Activated CD8-positive, alpha-beta memory T cell treated with anti-CD3 and anti-CD28 coated beads for 36 hours (primary cell): ENCODE data around the gene RASAL1. TPM values are rescaled to one million over a fixed set of nuclear protein-coding genes. Genes with fewer than 3 reads are reported as not detected.

Source experiments
- CTCF ChIA-PET: fragments of 350-600 bp; sonication (Branson Sonifier 250); formaldehyde crosslinking; loops from one replicate; lab custom pipeline; 2021; ENCODE audit warnings: antibody characterized with exemption; lab: Charles Lee
- POLR2A ChIA-PET: fragments of 350-600 bp; sonication (Branson Sonifier 250); formaldehyde crosslinking; loops from one replicate; lab custom pipeline; 2021; ENCODE audit warnings: antibody characterized with exemption; lab: Charles Lee
- total RNA-seq, 2 experiments: library from RNA; stranded (reverse); gene quantifications; one replicate each; pipeline ENCODE4 v1.2.3, GENCODE V29; 2021

Gene RASAL1
- total RNA-seq, 2 experiments from 2014 or later: 0.19 TPM

DNA sequence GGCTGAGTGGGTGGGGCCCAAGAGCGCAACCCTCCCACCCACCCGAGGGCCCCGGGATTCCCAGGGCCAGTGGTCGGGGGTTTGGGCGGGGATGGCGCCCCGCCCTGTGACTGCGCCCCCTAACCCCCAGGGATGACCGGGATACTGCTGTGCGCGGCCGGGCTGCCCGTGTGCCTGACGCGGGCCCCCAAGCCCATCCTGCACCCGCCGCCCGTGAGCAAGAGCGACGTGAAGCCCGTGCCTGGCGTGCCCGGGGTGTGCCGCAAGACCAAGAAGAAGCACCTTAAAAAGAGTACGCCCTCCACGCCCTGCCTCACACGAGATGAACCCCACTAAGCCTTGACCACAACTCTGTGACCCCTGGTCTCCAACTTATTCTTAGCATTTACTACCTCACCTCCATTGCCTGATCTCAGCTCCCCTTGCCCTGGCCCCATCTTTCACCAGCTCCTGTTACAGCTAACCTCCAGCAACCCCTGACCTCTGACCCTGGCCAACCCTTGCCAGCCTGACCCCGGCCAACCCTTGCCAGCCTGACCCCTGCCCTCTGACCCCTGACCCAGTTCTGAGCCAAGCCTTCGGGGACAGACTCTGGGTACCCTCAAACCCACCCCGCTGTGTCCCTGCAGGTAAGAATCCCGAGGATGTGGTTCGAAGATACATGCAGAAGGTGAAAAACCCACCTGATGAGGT is 42.0 kb downstream of the RASAL1 start:
- POLR2A ChIA-PET: no interaction called here
- CTCF ChIA-PET: no interaction called here

DNA sequence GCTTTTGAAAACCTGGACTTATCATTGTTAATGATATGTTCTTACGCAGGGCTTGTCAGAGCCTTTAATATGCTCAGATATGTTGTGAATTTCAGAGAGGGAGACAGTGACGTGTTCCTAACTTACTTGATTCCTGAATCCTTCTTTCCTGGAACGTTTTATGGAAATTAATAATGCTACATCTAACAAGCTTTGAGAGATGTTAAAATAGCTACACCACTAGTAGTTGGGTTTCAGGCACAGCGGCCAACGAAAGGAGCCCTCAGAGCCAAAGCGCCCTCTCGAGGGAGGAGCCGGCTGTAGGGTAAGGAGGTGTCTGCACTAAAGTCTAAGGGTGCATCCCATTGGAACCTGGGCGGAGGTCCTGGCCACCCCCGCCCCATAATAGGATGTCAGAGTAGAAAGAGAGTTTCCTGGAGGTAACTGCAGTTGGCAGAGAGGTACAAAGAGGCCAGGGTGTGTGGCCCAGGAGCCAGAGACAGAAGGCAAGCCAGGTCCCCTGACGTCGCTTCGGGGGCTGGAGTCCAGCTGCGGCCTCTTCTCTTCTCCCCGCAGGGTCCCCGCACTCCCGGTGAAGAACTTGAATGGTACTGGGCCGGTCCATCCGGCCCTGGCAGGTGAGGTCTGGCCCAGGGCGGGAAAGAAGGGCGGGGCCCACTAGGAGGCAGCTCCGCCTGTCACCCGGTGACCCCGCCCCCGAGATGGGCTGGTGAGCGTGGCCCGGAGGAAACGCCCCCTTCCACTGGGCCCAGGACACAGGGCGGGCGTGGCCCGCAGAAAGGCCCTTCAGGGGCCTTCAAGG is 42.8 kb downstream of the RASAL1 start:
- ChIA-PET POLR2A (no interaction called here), CTCF (interaction anchor here (0.8 kb wide), 1 partner anchor 26 kb away, joined by 3 read pairs; no protein-coding TSS in a partner anchor)

DNA sequence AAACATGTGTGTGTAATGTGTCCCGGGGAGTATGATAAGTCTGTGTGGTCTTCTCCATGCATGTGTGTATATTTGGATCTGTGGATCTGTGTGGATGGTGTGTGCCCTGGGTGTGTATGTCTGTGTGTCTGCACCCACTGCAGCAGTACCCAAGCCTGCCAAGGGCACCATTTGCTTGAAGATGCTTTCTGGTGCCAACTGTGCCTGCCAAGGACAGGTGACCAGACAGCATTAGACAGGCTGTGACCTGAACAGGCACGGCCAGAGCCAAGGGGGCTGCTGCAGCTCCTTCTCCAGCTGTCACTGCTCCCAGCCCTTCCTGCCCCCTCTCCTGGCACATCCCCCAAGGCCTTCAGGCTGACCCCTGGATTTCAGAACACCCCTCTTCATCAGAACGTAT is 44.1 kb downstream of the RASAL1 start:
- ChIA-PET POLR2A (no interaction called here), CTCF (interaction anchor here (1.0 kb wide), 1 partner anchor 13 kb away, joined by 3 read pairs; no protein-coding TSS in a partner anchor)

DNA sequence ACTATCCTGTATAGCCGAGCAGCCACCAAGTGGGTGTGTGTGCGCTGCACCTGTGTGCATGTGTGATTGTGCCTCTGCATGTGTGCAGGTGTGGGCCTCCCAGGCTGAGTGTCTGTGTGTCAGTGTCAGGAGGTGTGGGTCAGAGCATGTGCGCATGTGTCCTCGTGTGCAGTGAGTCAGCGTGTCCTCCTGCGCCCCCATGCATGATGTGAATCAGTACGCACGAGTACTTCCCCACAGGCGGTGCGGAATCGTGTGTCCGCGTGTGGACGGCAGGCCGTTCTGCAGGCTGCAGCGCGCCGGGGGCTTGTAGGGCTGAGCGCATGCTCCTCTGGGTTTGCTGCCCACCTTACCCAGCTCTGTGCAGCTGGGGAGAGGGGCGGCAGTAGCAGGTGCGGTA is 44.8 kb downstream of the RASAL1 start:
- CTCF ChIA-PET: interaction anchor here (1.1 to 1.3 kb wide), 2 partner anchors 8 to 42 kb away, joined by 4 to 6 read pairs; no protein-coding TSS in a partner anchor
- POLR2A ChIA-PET: no interaction called here

DNA sequence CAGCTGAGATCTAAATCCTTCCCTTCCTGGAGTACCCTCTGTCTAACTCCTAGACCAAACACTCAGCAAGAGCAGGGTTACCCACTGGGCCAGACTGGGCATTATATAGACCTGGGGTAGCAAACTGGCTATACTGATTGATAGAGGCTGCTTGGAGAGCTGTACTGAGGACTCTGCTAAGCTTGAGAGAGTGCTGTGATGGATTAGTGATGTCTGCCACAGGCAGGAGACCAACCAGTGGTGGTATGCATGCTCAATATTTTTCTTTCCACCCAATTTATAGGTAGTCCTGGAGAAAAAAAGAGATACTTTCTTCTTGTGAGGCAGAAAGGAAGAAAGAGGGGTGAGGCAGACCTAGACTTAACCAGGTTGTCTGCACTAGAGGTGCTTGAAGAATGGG is 45.7 kb downstream of the RASAL1 start:
- ChIA-PET CTCF (interaction anchor here (0.6 to 1.3 kb wide), 4 partner anchors 9 to 42 kb away, joined by 3 to 6 read pairs (median 4); no protein-coding TSS in a partner anchor), POLR2A (no interaction called here)

DNA sequence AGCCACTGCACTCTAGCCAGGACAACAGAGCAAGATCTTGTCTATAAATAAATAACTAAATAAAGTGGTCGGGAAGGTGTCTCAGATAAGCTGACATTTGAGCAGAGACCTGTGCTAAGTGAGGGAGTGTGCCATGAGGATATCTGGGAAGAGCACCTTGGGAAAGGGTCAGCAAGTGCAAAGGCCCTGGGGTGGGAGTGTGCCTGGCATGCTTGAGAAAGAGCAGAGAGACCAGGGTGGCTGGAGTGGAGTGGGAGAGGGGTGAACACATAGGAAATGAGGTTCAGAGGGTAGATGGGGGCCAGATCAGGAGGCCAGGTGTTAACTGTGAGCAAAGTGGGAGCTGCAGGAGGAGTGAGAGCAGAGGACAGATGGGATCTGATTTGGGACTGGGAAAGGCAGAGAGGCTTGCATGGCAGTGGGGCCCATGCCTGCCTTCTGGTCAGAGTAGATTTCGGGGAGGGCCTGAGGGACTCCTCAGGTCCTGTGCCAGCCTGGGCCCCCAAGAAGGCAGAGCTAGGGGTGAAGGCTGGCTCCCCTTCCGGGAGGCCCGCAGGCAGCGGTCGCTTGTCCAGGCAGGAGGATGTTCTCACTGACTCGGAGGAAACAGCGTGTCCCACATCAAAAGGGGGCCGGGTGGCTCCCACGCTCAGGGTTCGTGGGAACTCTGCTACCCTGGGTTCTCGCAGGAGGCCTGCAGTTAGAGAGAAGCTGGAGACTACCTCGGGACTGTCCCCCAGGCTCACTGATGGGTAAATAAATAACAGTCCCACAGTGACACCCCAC is 46.4 kb downstream of the RASAL1 start:
- CTCF ChIA-PET: interaction anchor here (0.6 to 2.1 kb wide), 5 partner anchors 9 to 192 kb away, joined by 3 to 7 read pairs (median 3); no protein-coding TSS in a partner anchor
- POLR2A ChIA-PET: interaction anchor here (0.6 kb wide), 1 partner anchor 20 kb away, joined by 3 read pairs; no protein-coding TSS in a partner anchor

DNA sequence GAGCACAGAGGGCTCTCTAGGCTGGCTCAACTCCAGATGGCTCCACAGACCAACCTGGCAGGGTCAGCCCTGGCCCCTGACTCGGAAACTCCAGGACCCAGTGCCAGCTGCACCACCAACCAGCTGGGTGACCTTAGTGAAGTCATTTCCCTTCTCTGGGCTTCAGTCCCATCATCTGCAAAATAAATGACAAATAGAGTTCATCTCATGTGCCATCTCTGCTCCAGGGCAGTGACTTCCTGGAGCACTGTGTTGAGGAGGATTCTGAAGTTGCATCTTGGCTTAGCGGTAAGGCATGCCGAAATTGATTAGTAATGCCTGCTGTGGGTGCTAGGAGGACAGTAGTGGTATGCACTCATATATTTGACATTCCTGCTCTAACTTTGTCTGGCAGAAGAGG is 47.5 kb downstream of the RASAL1 start:
- ChIA-PET POLR2A (no interaction called here), CTCF (interaction anchor here (1.0 to 2.1 kb wide), 2 partner anchors 11 to 15 kb away, joined by 3 to 7 read pairs; no protein-coding TSS in a partner anchor)

DNA sequence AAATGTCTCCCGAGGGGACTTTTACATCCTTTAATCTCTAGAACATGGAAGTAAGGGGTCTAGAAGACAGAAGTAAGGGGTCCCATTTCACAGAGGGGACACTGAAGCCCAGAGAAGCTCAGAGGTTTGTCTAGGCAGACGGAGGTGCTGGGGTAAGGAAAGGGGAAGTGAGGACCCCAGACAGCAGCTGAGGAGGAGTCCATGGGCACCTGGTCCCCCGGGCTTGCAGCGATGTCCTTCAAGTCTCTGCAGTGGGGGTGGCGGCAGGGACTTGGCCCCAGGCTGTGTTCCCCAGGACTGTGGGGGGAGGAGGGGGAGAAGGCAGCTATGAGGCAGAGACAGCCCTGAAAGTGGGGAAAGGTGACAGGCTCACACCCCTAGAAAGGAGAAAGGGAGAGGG is 48.4 kb downstream of the RASAL1 start:
- ChIA-PET CTCF (interaction anchor here (0.6 to 2.1 kb wide), 4 partner anchors 11 to 87 kb away, joined by 3 to 7 read pairs (median 3); no protein-coding TSS in a partner anchor), POLR2A (interaction anchor here (0.6 to 0.8 kb wide), 2 partner anchors 16 to 63 kb away, joined by 5 to 7 read pairs; no protein-coding TSS in a partner anchor)

DNA sequence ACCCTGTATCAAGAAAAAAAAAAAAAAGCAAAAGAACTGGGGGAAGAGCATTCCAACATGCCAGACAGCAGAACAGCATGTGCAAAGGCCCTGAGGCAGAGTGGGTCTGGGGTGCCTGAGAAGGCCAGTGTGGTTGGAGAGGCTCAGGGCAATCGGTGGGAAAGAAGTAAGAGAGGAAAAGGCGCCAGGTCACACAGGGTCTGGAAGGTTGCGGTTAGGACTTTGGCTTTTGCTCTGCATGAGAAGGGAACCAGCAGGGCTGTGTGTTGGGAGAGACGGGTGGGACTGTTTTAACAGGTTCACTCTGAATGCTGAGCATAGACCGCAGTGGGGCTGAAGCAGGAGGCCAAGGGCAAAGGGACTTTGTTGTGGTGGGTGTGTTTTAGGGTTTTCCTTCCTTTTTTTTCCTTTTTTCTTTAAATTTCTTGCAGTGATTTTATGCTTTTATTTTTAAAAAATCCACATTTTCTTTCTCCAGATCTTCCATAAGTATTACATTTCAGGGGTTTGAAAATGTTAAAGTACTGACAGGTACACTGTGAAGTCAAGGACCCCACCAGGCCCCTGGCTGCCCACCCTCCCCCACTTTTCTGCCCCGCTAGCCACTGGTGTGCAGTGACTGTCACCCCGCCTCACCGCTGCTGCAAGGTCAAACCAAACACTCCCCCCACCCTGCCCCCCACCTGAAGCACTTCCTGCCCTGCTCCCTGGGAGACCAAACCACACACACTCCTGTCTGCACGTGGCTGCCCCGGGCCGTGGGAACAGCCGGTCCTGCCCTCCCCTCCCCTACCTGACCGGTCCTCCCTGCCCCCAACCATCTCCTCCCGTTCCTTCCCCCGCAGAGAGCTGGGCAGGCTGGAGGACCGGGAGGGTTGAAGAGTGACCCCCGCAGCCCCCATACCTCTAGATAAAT is 49.1 kb downstream of the RASAL1 start:
- ChIA-PET CTCF (interaction anchor here (0.6 to 1.6 kb wide), 3 partner anchors 16 to 88 kb away, joined by 3 read pairs; no protein-coding TSS in a partner anchor), POLR2A (interaction anchor here (0.6 to 0.8 kb wide), 2 partner anchors 16 to 64 kb away, joined by 5 to 7 read pairs; no protein-coding TSS in a partner anchor)

DNA sequence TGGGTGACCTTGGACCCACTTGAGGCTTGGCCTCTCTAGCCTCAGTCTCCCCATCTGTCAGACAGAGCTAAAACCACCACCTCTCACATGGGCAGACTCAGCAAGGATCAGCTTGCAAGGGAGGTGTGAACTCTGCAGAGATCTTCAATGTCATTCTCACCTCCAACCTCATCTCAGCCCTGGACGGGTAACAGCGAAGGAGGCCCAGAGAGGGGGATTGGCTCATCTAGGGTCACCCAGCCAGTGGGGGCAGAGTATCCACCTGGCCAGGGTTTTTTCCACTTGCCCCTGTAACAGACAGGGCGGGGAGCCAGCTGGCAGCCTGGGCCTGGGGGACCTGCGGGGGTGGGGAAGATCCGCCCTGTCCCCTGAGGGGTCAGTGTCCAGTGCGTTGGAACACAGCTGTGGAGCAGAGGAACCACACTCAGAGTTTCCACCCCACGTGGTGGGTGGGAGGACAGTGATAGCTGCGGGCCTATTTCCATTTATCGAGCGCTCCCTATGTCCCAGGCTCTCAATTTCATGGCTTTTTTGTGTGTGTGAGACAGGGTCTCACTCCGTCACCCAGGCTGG is 51.6 kb downstream of the RASAL1 start:
- CTCF ChIA-PET: interaction anchor here (1.3 kb wide), 1 partner anchor 35 kb away, joined by 3 read pairs; no protein-coding TSS in a partner anchor
- POLR2A ChIA-PET: no interaction called here

DNA sequence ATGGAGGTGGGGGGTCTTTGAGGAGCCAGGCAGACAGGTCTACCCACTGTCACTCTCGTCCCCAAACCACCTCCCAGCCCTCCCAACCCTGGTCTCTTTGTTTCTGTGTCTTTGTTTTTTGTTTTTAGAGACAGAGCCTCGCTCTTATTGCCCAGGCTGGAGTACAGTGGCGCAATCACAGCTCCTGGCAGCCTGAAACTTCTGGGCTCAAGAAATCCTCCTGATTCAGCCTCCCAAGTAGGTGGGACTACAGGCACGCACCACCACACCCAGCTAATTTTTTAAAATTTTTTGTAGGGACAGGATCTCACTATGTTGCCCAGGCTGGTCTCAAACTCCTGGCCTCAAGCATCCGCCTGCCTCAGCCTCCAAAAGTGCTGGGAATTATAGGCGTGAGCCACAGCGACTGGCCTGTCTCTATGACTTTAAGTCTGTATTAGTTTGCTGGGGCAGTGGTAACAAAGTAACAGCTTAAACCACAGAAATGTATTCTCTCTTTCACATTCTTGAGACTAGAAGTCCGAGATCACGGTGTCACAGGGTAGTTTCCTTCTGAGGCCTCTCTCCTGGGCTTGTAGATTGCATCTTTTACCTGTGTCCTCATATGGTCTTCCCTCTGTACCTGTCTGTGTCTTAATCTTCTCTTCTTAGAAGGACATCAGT is 52.9 kb downstream of the RASAL1 start:
- POLR2A ChIA-PET: no interaction called here
- CTCF ChIA-PET: interaction anchor here (0.8 to 1.3 kb wide), 2 partner anchors 12 to 17 kb away, joined by 3 read pairs; no protein-coding TSS in a partner anchor

DNA sequence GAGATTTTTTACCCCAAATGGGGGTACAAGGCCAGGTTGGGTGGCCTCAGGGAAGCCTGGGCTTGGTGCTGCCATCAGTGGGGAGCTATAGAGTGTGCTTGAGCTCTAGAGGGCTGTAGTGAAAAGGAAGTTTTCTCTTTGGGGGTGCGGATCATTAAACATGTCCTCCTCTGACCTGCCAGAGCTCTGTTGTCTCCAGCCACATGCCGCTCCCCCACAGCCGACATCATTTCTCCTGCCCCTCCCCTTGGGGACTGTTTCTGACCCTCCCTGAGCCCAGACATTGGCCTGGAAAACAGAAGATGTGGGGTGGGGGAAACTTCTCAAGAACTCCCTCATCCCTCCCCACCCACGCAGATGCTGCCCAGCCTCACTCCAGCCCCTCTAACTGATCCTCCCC is 53.7 kb downstream of the RASAL1 start:
- ChIA-PET CTCF (interaction anchor here (0.6 to 1.3 kb wide), 3 partner anchors 11 to 33 kb away, joined by 3 to 4 read pairs (median 3); no protein-coding TSS in a partner anchor), POLR2A (no interaction called here)

DNA sequence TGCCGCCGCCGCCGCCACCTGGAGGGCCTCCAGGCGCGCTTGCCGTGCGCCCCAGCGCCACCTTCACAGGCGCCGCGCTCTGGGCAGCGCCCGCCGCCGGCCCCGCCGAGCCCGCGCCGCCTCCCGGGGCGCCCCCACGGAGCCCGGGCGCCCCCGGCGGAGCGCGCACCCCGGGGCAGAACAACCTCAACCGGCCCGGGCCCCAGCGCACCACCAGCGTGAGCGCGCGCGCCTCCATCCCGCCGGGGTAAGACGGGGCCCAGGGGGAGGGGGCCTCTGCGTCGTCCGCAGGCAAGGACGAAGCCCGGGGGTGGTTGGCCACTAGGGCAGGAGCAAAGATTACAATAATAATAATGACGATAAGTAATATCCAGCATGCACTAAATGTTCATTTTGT is 57.7 kb downstream of the RASAL1 start:
- POLR2A ChIA-PET: no interaction called here
- CTCF ChIA-PET: no interaction called here

DNA sequence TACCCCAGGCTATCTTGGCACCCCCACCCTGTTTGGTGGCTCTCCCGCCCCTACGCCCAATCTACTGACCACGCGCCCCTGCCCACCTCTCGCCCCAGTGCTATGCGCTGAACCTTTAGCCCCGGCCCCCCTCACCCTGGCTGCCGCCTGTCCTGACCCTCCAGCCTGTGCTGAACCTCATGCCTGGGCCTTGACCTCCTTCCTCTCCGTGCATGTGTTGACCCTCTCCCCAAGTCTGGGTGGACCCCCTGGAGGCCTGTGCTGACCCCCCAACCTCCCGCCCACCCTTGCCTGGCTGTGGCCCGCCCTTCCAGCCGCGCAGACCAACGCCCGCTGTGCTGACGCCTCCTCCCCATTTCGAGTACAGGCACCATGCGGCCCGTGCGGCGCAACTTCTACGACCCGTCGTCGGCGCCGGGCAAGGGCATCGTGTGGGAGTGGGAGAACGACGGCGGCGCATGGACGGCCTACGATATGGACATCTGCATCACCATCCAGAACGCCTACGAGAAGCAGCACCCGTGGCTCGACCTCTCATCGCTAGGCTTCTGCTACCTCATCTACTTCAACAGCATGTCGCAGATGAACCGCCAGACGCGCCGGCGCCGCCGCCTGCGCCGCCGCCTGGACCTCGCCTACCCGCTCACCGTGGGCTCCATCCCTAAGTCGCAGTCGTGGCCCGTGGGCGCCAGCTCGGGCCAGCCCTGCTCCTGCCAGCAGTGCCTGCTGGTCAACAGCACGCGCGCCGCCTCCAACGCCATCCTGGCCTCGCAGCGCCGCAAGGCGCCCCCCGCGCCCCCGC is 58.3 kb downstream of the RASAL1 start:
- POLR2A ChIA-PET: no interaction called here
- CTCF ChIA-PET: no interaction called here

DNA sequence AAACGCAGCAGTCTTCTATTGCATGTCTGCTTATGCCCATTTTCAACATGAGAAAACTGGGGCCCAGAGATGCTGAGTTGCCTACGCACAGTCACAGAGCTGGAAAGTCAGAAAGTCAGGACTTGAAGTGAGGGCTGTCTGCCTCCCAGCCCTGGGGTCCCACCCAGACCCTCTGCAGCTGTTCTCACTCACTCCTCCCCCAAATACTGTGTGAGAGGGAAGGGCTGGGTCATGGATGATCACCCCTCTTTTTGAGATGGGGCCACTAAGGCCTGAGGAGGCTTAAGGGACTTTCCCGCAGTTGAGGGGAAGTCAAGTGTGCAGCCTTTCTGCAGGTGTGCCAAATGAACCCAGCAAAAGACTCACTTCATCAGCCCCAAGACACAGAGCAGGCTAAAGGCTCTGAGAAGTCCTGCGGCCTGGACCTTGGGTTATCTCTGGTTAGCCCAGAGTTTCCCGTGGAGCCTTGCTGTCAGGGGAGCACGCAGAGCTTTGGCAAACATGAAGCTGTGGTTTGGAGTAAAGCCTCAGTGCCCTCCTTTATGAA is 60.4 kb downstream of the RASAL1 start:
- POLR2A ChIA-PET: interaction anchor here (0.6 kb wide), 1 partner anchor 282 kb away, joined by 4 read pairs; no protein-coding TSS in a partner anchor
- CTCF ChIA-PET: no interaction called here

DNA sequence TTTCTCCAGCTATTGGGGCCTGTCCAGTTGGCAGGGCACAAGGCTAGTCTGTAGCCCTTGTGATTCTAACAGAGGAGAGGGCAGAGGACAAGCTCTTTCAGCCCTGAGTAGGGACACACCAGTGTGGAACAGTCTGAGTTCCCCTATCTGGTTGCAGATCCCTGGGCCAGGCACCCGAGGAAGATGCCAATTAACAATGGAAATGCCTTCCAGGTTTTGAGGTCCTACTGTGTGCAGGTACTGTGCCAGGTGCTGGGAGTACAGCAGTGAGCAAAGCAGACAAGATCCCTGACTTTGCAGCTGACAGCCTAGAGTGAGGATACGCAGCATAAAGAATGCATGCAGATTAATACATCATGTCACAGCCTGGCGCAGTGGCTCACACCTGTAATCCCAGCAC is 62.0 kb downstream of the RASAL1 start:
- ChIA-PET POLR2A (no interaction called here), CTCF (interaction anchor here (1.1 kb wide), 1 partner anchor 11 kb away, joined by 3 read pairs; no protein-coding TSS in a partner anchor)
